Thyroid gland (tissue), 4 donors: ENCODE data around the gene PAFAH2. TPM values are rescaled to one million over a fixed set of nuclear protein-coding genes. Genes with fewer than 3 reads are reported as not detected.

ENCODE experiments used
- DNase-seq, 2 donors: peaks; one replicate each; pipeline ENCODE4 v3.0.0-alpha.2; 2019
- H3K27ac ChIP-seq, 3 donors: fragments of 200-600 bp; sonication (generic); 1 replicate in 2 of 3; 2 replicates in 1 of 3; pipeline ENCODE4 v1.5.1; 2016 to 2019; ENCODE audit warnings: mild to moderate bottlenecking in 1 of 3, moderate library complexity in 1 of 3
- H3K27me3 ChIP-seq: fragments of 200-600 bp; sonication (generic); one replicate; pipeline ENCODE4 v1.5.1; 2019
- H3K36me3 ChIP-seq, 2 donors: fragments of 200-600 bp; sonication (generic); one replicate each; pipeline ENCODE4 v1.5.1; 2016 to 2019
- H3K4me1 ChIP-seq, 2 donors: fragments of 200-600 bp; sonication (generic); one replicate each; pipeline ENCODE4 v1.5.1; 2017 to 2019
- H3K4me3 ChIP-seq, 3 donors: fragments of 200-600 bp; sonication (generic); replicated peaks in 1 of 3; 1 replicate in 2 of 3; 2 replicates in 1 of 3; pipeline ENCODE4 v1.5.1; 2016; ENCODE audit warnings: mild to moderate bottlenecking in 1 of 3
- H3K9me3 ChIP-seq: fragments of 200-600 bp; sonication (generic); one replicate; pipeline ENCODE4 v1.5.1; 2017
- POLR2A ChIP-seq, 2 donors: fragments of 450-650 bp; IDR thresholded peaks; one replicate each; pipeline ENCODE4 v1.6.1; 2017; ENCODE audit warnings: antibody characterized with exemption in 2 of 2, mild to moderate bottlenecking in 2 of 2, moderate library complexity in 1 of 2
- WGBS, 2 donors: methylation state at CpG; one replicate each; pipeline ENCODE4 v1.1.5; 2017; 5-methylcytosine and 5-hydroxymethylcytosine counted together
- intact Hi-C: fragments of 100-400 bp; cut with DNase I; formaldehyde crosslinking; loops from one replicate; pipeline ENCODE4 v1.15.1; 2023
- total RNA-seq, 4 donors: library from RNA; depleted of rRNA; stranded (reverse); fragments of >200 nt; gene quantifications; one replicate each; pipeline ENCODE4 v1.2.3, GENCODE V29; 2016
- TF ChIP-seq, protein P1 (sequence below), 6 experiments: fragments of 200-600 bp in 3 of 6; fragments of 450-650 bp in 3 of 6; sonication (generic) in 3 of 6; IDR thresholded peaks; one replicate each; pipeline ENCODE4 v1.5.1; 2016 to 2019; ENCODE audit warnings: antibody characterized with exemption in 6 of 6, mild to moderate bottlenecking in 2 of 6, inconsistent platforms in 1 of 6, moderate library complexity in 1 of 6

PAFAH2 gene
- total RNA-seq, 4 donors from 2014 or later: 22.5 to 35.4 (median 30.7) TPM

DNA sequence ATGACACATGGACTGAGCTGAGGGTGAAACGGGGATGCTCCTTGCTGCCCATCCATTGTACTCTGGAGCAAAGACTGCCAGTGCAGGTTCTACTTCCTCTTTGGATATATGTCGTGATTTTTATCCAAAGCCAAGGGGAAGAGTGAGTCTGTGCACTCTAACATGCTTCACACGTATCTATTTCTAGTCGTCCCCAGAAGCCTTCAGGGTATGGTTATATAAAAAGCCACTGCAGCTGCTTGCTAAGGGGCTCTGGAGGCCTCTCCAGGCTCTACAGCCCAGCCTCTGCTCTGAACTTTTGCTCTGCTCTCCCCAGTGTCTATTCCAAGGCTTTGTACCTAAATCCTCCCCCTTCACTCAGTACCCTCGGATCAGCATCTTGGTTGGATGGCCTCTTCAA lies 20.1 kb downstream of the PAFAH2 start:
- Histone ChIP-seq H3K27me3 (no peaks in the 10 kb centered on the region), H3K27ac (no peak overlapping the region), H3K36me3 (peaks cover 39 to 48% of the 10 kb centered on the region in 2 donors), H3K4me1 (no peaks in the 10 kb centered on the region), H3K4me3 (no peak overlapping the region), H3K9me3 (no peaks in the 10 kb centered on the region)
- 92 to 96% methylated on average over 5 of the region's 5 CpGs for WGBS, 2 donors
- TF ChIP-seq, protein P1, sequence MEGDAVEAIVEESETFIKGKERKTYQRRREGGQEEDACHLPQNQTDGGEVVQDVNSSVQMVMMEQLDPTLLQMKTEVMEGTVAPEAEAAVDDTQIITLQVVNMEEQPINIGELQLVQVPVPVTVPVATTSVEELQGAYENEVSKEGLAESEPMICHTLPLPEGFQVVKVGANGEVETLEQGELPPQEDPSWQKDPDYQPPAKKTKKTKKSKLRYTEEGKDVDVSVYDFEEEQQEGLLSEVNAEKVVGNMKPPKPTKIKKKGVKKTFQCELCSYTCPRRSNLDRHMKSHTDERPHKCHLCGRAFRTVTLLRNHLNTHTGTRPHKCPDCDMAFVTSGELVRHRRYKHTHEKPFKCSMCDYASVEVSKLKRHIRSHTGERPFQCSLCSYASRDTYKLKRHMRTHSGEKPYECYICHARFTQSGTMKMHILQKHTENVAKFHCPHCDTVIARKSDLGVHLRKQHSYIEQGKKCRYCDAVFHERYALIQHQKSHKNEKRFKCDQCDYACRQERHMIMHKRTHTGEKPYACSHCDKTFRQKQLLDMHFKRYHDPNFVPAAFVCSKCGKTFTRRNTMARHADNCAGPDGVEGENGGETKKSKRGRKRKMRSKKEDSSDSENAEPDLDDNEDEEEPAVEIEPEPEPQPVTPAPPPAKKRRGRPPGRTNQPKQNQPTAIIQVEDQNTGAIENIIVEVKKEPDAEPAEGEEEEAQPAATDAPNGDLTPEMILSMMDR (IDR thresholded peaks at IDR 0.05): no peak
- no peak for TF ChIP-seq POLR2A (IDR thresholded peaks at IDR 0.05)
- DNase-seq: no peak
- intact Hi-C loops: no loop called here

DNA sequence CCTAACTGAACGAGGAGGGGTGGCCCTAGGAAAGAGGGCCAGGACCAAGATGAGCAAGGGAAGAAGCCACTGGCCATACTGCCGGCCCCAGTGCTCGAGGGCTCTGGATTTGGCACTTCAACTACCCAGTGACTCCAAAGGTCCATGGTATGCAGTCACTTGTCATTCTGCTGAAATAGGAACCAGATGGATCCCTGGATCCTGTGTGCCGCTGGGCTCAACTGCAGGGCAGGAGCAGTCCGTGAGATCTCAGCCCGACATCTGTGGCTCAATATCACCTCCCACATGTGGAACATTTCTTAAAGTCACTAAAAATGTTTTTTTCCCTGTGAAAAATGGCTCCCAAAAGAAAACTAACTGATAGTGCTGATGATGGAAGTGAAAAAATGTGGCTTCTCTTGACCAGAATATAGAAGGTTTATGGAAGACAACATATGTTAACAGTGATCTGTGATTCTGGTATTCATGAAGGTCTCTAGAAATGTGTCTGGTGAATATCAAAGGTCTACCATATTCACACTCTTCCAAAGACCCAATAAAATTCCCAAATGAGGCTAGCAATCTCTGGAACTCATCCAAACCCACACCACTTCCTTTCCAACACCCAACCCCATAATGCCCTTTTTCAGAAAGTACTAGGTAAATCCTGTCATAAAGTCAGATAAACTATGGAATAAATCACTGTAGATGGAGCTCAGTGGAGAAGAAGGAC lies 24.1 kb downstream of the PAFAH2 start:
- no peaks in the 10 kb centered on the region for H3K27me3 ChIP-seq
- no peak overlapping the region for H3K4me3 ChIP-seq
- H3K36me3 ChIP-seq: peaks cover 25 to 42% of the 10 kb centered on the region in 2 donors
- H3K27ac ChIP-seq: no peak overlapping the region
- H3K4me1 ChIP-seq: no peaks in the 10 kb centered on the region
- no peak for TF ChIP-seq POLR2A (IDR thresholded peaks at IDR 0.05)
- TF ChIP-seq, protein P1 (IDR thresholded peaks at IDR 0.05): no peak
- intact Hi-C loops: no loop called here
- no peaks in the 10 kb centered on the region for H3K9me3 ChIP-seq
- DNase-seq: no peak
- 92 to 93% methylated on average over 6 of the region's 6 CpGs for WGBS, 2 donors

DNA sequence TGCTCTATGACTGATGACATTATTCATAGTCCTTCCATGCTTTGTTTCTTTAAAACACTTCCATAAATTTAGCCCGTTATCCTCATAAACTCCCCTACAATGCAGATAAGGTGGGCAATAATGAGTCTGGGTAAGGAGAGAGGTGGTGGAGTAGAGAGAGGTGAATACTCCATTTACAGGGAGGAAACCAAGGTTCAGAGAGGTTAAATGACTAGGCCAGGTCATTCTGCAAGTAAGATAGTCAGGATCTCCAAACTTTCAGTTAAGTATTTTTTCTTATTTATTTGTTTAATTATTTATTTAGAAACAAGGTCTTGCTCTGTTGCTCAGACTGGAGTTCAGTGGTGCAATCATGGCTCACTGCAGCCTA lies 26.1 kb downstream of the PAFAH2 start:
- Histone ChIP-seq H3K27me3 (no peaks in the 10 kb centered on the region), H3K36me3 (peaks cover 34 to 46% of the 10 kb centered on the region in 2 donors), H3K27ac (no peak overlapping the region), H3K9me3 (no peaks in the 10 kb centered on the region), H3K4me1 (no peaks in the 10 kb centered on the region), H3K4me3 (no peak overlapping the region)
- intact Hi-C loops: no loop called here
- TF ChIP-seq POLR2A (IDR thresholded peaks at IDR 0.05): no peak
- TF ChIP-seq, protein P1 (IDR thresholded peaks at IDR 0.05): no peak
- WGBS, 2 donors: 84% methylated on average over 1 of the region's 1 CpG
- no peak for DNase-seq

DNA sequence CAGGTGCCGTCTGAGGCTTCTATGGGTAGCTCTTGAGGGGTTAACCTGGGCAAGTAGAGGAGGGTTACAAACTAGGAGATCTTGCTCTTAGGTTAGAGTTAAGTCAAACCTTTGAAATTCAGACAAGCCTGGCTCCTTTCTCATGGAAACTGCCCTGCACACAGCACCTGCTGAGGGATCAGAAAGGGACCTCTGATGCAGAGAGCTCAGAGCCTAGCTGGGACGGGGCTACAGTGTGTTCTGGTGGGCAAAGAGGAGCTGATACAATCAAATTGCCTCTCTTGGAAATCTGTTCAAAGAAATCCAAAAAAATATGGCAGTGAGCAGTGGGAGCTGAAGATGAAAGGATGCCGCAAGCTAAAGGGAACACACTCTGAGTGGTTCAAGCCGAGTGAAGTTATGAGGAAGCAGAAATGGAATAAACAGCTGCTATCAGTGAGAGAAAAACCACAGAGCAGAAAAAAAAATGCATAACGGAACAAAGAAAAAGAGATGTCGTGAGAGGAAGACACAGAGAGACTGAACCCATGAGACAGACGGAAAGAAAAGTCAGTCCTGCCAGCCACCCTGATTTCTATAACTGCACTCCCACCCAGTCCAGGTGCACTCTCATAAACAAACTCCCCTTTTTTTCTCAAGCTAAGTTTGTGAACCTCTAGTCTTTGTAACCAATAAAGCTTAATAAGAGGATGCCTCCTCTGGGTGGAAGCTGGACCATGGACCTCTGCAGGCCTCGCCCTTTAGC lies 26.6 kb downstream of the PAFAH2 start:
- no peak for DNase-seq
- WGBS, 2 donors: 85 to 89% methylated on average over 8 of the region's 8 CpGs
- TF ChIP-seq POLR2A (IDR thresholded peaks at IDR 0.05): no peak
- TF ChIP-seq, protein P1 (IDR thresholded peaks at IDR 0.05): no peak
- H3K36me3 ChIP-seq: peaks cover 29 to 46% of the 10 kb centered on the region in 2 donors
- no peak overlapping the region for H3K4me3 ChIP-seq
- no peaks in the 10 kb centered on the region for H3K9me3 ChIP-seq
- no peaks in the 10 kb centered on the region for H3K27me3 ChIP-seq
- H3K27ac ChIP-seq: no peak overlapping the region
- intact Hi-C loops: no loop called here
- H3K4me1 ChIP-seq: no peaks in the 10 kb centered on the region

DNA sequence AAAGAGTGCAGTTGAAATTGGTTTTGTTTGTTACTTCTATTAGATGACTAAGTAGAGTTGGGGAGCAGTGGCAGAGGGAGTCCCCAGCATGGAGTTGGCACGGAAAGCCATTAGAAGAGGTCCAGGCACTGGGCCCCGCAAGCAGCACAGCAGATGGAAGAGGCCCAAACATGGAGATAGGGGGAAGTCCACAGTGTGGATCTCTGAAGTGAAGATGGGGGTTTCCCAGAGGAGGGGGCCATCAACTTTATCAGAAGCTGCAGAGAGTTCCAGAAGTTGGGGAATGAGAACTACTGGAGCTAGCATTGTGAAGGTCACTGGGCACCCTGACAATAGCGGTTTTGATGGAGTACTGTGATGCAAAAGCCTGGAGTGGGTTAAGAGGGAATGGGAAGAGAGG lies 30.6 kb downstream of the PAFAH2 start:
- TF ChIP-seq, protein P1 (IDR thresholded peaks at IDR 0.05): no peak
- no peak for TF ChIP-seq POLR2A (IDR thresholded peaks at IDR 0.05)
- H3K4me3 ChIP-seq: no peak overlapping the region
- H3K4me1 ChIP-seq: no peaks in the 10 kb centered on the region
- H3K36me3 ChIP-seq: peaks cover 9 to 20% of the 10 kb centered on the region in 2 donors
- no peak overlapping the region for H3K27ac ChIP-seq
- DNase-seq: no peak
- H3K27me3 ChIP-seq: no peaks in the 10 kb centered on the region
- intact Hi-C loops: no loop called here
- no peaks in the 10 kb centered on the region for H3K9me3 ChIP-seq
- 95 to 98% methylated on average over 3 of the region's 3 CpGs for WGBS, 2 donors
